NCI-H446 treated with DMSO at 0.1 percent for 48 hours (cell line): Measurements from ENCODE around the gene FOXE1.

Experiments used
- DNase-seq: peaks from one replicate; lab custom pipeline; 2025; lab: John Stamatoyannopoulos, UW

FOXE1 gene

DNA sequence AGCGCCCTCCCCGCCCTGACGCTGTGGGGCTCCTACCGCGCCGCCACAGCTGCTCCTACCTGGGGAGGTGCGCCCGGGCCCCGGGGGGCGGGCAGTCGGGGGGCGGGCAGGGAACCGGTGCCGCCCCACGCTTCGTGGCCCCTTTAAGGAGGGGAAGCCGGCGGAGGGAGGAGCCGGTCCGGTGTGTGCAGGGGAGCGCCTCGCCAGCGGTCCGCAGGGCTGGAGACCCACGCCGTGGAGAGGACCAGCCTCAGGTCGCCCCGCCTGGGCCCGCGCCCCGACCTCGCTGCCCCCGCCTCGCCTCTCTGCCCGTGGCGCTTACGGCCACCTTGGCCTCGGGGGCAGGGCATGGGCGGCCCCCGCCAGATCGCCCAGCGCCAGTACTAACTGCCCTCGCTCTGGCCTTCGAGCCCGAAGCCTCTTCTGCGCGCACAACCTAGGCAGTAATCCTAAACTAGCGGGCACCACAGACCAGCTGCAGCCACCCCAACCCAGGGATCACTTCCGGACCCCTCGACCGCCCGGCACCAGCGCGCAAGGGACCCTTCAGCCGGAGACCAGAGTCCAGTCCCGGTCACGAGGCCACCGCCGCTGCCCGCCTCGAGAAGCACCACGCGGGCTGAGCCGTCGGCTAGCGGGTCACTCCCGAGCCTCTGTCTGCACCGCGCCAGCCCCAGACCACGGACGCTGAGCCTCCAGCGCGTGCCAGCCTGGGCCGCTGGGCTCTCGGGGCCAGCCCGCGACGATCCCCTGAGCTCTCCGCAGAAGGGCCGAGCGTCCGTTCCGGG is at the start of gene FOXE1:
TSS of gene FOXE1 (plus strand) at position 171 of the 788 bp plus-strand sequence. CDS start 689 bp downstream, outside the sequence.
- no peak for DNase-seq

GRCh38 chr9:97804059-97804365 is 49.0 kb upstream of the FOXE1 start:
- DNase-seq, result no peak

- no peak for DNase-seq
Observed at GRCh38 chr9:97806721-97807120, 46.3 kb upstream of the FOXE1 start.

GRCh38 chr9:97807681-97808080 is 45.3 kb upstream of the FOXE1 start:
- no peak for DNase-seq

DNA sequence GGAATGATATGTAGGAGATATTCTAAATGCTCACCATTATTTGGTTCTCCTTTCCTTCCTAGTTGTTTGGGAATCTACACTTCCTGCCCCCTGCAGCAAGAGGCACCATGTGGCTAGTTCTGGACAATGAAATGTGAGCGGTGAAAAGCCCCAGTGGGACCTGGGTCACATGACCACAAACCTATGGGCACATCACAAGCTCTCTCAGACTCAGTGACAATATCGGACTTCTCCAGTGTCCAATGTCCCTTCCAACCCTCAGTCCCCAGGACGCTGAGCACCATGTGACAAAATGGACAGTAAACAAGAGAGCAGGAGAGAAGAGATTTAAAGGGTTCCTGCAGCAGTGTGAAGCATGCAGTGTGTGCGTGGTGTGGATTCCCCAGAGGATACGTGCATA is 44.6 kb upstream of the FOXE1 start:
- no peak for DNase-seq

GRCh38 chr9:97808972-97809371 is 44.1 kb upstream of the FOXE1 start:
- DNase-seq, result no peak

DNA sequence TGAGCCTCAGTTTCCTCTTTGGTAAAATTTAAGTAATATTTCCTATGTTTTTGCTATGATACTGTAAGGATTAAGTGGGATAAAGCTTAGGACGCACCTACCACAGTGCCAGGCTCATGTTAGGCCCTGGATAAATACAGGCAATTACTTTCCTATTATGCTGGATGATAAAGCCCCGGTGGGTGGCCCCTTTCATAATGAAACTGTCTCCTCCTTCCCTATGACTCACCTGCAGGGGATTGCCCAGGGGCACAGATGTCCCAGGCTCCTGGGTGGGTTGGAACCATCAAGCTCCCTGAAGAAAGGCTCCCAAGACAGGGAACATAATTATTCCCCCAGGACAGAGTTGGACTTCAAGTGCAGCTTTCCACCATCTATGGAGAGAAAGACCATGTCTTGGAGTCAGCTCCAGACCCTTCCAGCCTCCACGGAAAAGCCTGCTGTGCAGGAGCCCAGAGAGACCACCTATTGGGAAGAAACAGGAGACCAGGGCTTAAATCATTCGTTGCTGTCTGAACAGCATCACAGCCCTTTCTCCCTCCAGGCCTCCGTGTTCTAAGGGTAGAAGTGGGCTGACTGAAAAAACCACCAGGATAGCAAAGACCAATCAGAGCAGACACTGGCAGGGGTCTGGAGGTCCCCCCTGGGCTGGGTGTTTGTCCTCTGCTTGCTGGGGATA is 43.2 kb upstream of the FOXE1 start:
- DNase-seq, result no peak

DNA sequence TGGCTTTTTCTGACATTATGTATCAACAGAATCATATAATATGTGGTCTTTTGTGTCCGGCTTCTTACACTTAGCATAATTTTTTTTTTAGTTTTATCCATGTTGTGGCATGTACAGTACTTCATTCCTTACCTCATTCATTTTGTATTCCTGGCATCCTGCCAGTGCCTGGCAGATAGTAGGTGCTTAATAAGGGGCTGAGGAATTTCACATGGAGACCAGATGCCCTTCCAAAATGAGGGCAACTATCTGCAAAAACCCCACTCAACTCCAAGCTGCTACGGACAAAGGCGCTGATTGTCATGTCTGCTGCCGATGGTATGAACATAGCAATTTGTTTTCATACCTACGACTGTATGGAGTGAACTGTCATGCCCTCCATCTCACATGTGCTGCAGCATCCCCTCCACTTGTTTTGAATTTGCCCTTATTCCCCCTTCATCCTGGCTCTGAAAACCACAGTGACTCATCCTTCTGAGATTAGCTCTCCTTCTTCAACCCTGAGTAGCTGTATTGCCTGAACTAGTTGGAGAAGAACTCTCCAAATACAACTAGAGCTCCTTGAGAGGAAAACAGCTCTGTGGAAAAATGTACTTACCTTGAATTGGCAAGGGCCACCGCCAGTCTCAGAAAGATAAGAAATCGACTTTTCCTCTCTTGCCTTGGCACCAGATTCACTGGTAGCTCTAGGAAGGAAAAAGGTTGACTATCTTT is 41.3 kb upstream of the FOXE1 start:
- DNase-seq, result no peak

DNA sequence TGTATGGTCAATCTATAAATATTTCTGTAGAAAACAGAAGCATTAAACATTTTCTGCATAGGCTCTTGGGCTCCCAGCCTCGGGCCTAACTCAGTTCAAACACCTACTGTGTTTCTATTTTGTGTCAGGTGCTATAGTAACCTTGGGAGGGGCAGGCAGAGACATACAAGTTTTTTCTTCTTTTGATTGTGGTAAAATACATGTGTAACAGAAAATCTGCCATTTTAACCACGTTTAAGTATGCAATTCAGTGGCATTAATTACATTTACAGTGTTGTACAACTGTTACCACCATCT is 40.8 kb upstream of the FOXE1 start:
- DNase-seq, result no peak

DNA sequence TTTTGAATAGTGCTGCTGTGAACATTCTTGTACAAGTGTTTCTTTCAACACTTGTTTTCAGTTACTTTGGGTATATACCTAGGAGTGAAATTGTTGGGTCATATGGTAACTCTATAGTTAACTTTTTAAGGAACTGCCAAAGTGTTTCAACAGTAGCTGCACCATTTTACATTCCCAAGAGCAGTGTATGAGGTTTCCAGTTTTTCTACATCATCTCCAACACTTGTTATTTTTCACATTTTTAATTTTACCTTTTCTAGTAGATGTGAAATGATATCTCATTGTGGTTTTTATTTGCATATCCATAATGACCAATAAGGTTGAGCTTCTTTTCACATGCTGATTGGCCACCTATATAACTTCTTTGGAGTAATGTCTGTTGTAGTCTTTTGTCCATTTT is 40.0 kb upstream of the FOXE1 start:
- no peak for DNase-seq

DNA sequence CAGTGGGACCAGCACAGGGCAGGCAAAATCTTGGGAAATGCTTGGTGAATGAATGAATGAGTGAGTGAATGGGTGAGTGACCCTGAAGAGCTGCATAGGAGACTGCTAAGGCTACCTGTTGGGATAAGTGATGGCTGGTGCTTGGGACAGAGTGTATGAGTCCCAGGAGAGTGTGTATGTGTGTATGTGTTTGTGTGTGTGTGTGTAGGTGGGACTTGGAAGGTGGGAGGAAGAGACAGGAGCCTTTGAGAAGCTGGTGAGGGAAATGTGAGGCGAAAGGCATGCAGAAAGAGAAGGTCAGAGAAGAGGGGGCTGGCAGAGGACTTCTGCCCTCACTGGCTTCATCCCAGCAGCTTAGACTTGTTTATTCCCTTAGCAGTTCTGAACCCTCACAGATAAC is 33.3 kb upstream of the FOXE1 start:
- no peak for DNase-seq

DNA sequence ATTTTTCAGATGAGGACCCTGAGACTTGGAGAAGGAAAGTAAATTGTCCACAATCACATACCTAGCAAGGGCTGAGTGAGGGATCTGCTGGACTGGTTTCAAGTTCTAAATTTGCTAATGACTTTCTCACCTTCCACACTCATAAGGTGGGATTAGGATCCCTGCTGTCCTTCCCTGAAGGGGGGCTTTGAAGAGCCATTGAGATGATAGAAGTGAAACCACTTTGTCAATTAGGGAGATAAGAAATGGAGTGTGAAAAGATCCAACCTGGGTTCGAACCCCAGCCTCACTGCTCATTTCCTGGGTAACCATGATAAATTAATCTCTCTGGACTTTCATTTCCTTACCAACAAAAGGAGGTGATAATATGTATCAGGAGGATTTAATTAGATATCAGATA is 32.7 kb upstream of the FOXE1 start:
- no peak for DNase-seq

DNA sequence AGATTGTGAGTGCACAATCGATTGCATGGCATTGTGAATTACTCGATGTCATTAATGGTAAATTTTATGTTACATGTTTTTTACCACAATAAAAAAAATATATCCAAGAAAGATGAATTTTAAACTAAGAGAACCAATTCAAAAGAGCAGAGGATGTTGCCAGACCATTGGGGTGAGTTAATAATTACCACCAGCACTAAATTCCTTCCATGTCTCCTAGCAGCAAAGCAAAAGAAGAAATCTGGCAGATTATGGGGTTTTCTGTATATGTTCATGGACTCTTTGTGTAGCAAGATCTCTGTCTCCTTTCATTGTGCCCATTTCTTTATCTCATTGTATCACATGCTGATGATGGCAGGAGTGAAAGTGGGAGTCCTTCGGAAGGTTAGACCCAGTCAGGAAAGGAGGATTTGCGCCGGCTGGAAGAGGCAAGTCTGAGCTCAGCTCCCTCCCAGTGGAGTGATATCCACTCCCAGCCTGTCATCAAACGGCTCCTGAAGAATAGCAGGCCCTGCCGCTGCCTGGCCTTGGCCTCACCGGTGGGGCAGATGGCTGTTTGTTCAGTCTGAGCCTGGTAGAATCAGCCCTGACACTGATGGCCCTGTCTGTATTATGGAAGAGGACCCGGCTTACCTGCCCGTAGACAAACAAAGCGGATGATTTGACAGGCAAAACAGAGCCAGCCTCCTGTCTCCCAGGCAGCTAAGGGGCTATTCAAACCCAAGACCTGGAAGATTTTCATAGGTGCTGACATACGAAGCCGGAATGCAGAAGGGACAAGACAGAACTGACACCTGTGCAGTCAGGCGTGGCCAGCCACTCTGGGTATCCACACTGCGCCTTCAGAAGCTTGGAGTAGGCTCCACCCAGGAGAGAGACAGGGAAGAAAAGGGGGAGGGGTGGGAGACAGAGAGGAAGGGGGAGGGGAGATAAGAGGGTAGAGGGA is 21.9 kb upstream of the FOXE1 start:
- no peak for DNase-seq

GRCh38 chr9:97831843-97832636 is 21.0 kb upstream of the FOXE1 start:
- DNase-seq, result no peak

GRCh38 chr9:97840521-97840920 is 12.5 kb upstream of the FOXE1 start:
- DNase-seq, result no peak

DNA sequence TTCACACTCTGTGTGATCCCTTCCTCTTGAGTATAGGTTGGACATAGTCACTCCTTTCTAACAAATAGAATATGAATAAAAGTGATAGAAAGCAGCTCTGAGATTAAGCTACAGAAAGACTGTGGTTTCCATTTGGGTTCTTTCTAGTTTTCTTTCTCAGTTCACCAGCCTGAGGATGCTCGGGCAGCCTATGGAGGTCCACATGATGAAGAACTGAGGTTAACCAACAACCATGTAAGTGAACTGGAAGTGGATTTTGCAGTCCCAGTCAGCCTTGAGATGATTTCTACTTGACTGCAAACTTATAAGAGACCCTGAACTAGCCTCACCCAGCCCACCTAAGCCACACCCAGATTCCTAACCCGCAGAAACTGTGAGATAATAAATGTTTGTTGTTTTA is 10.1 kb upstream of the FOXE1 start:
- no peak for DNase-seq

- no peak for DNase-seq
Observed at GRCh38 chr9:97845130-97845529, 7.9 kb upstream of the FOXE1 start.

DNA sequence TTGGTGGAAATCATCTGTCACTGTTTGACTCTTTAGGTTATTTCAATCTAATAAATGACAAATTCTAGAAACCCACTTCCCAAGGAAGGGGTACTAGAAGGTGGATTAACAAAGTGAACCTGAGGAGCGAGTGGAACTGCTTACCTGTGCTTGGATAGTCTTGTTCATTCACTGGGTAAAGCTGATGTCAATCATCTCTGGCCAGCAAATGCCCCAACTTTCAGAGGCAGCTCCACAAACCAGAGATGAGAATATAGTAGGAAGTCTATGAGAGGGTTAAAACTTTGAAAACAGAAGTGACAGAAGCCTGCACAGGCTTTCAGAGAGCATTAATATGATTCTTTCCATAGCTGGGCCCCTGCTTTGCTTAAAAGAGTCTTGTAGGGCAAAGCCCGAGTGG is 7.3 kb upstream of the FOXE1 start:
- DNase-seq, result no peak

DNA sequence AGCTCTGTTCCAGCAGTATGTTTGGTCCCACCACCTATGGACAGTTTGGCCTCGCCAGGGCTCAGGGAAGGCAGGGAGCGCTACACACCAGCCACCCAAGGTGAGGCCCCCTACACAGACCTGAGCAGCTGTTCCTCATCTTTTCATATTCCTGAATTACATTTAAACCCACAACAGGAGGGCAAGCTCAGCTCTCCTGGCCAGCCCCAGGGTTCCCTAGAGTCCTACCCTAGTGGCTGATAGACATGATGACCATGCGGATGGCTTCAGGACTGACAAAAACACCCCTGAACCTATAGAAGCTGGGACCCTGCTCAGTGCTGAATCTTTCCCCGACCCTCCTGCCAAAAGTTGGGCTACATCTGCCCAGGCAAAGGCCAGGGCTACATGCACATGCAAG is 6.7 kb upstream of the FOXE1 start:
- no peak for DNase-seq

GRCh38 chr9:97847474-97848214 is 5.4 kb upstream of the FOXE1 start:
- no peak for DNase-seq

DNA sequence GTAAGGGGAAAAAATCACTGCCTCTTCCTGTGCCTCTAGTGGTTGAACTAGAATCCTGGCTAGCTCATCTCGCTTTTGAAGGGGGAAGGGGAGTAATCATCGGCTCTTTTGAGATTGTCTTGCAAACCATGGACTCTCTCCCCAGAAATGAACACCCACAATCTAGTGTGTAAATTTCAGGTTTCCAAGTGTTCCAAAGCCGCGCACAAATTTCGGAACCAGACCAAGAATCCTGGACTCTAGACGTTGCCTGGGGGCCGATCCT is 4.9 kb upstream of the FOXE1 start:
- DNase-seq, result no peak
